ENCODE measurements around the gene LRRC52.

- TF ChIP-seq CTCF (IDR thresholded peaks at IDR 0.05; ENCODE audit: control extremely low read depth in 1 of 3, insufficient read depth in 1 of 3, low read depth in 1 of 3, low read length in 3 of 3): no peak
- TF ChIP-seq SRF (IDR thresholded peaks at IDR 0.05; ENCODE audit: low read depth, low read length): no peak
- no peak for TF ChIP-seq POLR2A (IDR thresholded peaks at IDR 0.05; ENCODE audit: control extremely low read depth in 1 of 2, low read depth in 2 of 2, low read length in 2 of 2)
- TF ChIP-seq CHD7 (IDR thresholded peaks at IDR 0.05; ENCODE audit: insufficient replicate concordance, low read length): no peak
- TF ChIP-seq, protein P1, sequence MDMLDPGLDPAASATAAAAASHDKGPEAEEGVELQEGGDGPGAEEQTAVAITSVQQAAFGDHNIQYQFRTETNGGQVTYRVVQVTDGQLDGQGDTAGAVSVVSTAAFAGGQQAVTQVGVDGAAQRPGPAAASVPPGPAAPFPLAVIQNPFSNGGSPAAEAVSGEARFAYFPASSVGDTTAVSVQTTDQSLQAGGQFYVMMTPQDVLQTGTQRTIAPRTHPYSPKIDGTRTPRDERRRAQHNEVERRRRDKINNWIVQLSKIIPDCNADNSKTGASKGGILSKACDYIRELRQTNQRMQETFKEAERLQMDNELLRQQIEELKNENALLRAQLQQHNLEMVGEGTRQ (IDR thresholded peaks at IDR 0.05; ENCODE audit: low read length): no peak
- TF ChIP-seq KDM1A (IDR thresholded peaks at IDR 0.05; ENCODE audit: borderline replicate concordance, low read length): no peak
- no peak for TF ChIP-seq EGR1 (IDR thresholded peaks at IDR 0.05; ENCODE audit: borderline replicate concordance, low read depth, low read length)
- no peak for TF ChIP-seq HDAC2 (IDR thresholded peaks at IDR 0.05; ENCODE audit: borderline replicate concordance in 1 of 2, low read depth in 2 of 2, low read length in 2 of 2)
- no peak for TF ChIP-seq BRCA1 (IDR thresholded peaks at IDR 0.05; ENCODE audit: low read depth, low read length)
- no peak for TF ChIP-seq POLR2AphosphoS5 (IDR thresholded peaks at IDR 0.05; ENCODE audit: low read depth, low read length)
Measured at GRCh38 chr1:165574295-165574694, 30.5 kb downstream of the LRRC52 start.
